Measurements from ENCODE around the gene ADGRV1. TPM values are rescaled to one million over a fixed set of nuclear protein-coding genes. Genes with fewer than 3 reads are reported as not detected.

ADGRV1 gene
- total RNA-seq, 1 donor from 2014 or later, result 0.13 TPM

DNA sequence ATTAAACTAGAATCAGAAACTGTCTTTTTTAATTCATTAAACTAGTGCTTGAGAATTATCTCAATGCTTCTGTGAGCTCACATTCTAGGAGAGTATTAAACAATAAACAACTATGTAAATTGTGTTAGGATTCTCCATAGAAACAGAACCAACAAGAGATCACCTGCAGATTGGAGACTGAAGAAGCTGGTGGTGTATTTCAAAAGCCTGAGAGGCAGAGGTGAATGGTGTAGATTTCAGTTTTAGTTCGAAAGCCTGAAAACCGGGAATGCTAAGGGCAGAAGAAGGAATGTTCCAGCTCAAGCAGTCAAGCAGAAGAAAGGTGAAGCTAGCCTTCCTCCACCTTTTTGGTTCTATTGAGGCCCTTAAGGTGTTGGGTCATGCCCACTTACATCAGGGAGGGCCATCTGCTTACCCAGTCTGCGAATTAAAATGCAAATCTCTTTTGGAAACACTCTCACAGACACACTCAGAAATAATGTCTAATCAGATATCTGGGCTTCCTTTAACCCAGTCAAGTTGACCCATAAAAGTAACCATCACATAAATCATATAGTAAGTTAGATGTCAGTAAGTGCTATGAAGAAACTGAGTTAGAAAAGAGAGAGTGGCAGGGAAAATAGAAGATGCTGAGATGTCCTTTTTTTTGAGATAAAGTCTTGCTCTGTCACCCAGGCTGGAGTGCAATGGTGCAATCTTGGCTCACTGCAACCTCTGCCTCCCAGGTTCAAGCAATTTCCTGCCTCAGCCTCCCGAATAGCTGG is 533.1 kb downstream of the ADGRV1 start:
- no peak overlapping the region for H3K4me3 Mint-ChIP-seq
- no peaks in the 10 kb centered on the region for H3K4me1 Mint-ChIP-seq
- DNase-seq (no peak), ATAC-seq (ENCODE audit: low read depth) (no peak)
- intact Hi-C loops (cut with micrococcal nuclease), result no loop called here
- H3K27me3 Mint-ChIP-seq, result no peaks in the 10 kb centered on the region
- TF ChIP-seq, protein P1, sequence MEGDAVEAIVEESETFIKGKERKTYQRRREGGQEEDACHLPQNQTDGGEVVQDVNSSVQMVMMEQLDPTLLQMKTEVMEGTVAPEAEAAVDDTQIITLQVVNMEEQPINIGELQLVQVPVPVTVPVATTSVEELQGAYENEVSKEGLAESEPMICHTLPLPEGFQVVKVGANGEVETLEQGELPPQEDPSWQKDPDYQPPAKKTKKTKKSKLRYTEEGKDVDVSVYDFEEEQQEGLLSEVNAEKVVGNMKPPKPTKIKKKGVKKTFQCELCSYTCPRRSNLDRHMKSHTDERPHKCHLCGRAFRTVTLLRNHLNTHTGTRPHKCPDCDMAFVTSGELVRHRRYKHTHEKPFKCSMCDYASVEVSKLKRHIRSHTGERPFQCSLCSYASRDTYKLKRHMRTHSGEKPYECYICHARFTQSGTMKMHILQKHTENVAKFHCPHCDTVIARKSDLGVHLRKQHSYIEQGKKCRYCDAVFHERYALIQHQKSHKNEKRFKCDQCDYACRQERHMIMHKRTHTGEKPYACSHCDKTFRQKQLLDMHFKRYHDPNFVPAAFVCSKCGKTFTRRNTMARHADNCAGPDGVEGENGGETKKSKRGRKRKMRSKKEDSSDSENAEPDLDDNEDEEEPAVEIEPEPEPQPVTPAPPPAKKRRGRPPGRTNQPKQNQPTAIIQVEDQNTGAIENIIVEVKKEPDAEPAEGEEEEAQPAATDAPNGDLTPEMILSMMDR (IDR thresholded peaks at IDR 0.05), result no peak
- no peaks in the 10 kb centered on the region for H3K9me3 Mint-ChIP-seq
- CTCF ChIA-PET, result no interaction called here
- H3K36me3 Mint-ChIP-seq (ENCODE audit: low read depth), result no peaks in the 10 kb centered on the region
- POLR2A ChIA-PET, result no interaction called here
- no peak overlapping the region for H3K27ac Mint-ChIP-seq

DNA sequence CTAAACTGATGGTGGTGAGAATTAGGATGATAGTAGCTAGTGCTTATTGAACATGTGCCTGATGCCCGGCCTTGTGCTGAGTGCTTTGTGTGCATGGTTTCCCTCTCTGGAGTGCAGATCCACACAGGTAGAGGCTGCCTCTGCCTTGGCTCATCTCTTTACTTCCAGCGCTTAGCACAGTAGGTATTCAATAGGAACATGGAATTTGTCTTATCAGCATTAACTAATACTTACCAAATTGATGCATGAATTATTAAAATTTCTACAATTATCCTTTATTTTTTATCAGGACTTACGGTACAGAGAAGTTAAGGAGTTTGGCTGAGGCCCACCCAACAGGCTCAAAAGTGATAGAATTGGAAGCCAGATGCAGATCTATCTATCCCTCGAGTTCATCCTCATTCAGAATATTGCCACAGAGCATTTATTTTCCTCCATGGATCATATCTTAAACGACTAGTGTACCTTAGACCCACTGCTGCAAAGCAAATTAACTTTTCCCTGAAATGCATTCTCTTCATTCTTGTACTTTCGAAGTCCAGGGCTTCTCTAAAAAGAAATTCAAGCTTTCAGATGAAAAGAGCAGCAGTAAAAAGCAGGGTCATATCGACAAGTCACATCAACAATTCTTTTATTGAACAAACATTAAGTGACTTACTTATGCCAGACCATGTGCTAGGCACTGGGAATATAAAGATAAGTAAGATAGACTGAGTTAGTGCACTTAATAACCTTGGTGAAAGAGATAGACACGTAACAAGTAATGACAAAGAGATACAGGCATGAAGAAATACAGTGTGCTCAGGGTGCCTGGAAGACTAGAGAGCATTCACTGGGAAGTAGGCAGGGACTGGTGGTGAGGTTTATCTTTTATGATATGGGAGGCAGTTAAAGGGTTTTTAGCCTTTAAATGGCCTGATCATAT is 534.5 kb downstream of the ADGRV1 start:
- Mint-ChIP-seq H3K36me3 (ENCODE audit: low read depth) (no peaks in the 10 kb centered on the region), H3K27me3 (no peaks in the 10 kb centered on the region), H3K27ac (no peak overlapping the region), H3K9me3 (no peaks in the 10 kb centered on the region), H3K4me3 (no peak overlapping the region), H3K4me1 (no peaks in the 10 kb centered on the region)
- POLR2A ChIA-PET, result no interaction called here
- DNase-seq (no peak), ATAC-seq (ENCODE audit: low read depth) (no peak)
- intact Hi-C loops (cut with micrococcal nuclease), result no loop called here
- TF ChIP-seq, protein P1 (IDR thresholded peaks at IDR 0.05), result no peak
- CTCF ChIA-PET, result no interaction called here

DNA sequence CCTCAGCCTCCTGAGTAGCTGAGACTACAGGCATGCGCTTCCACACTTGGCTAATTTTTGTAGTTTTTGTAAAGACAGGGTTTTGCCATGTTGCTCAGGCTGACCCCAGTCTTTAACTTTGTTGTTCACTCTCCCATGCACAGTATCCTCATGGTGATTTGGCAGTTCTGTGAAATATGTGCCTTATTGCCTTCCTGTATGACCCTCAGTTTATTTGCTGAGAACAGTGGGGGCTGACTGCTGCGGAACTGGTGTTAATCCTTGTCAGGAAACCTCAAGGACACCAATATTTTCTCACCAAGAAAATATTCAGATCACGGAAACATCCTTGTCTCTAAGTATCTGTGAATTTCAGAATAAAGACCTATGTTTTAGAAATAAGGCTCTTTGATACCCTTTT is 536.7 kb downstream of the ADGRV1 start:
- H3K4me3 Mint-ChIP-seq, result no peak overlapping the region
- no peaks in the 10 kb centered on the region for H3K4me1 Mint-ChIP-seq
- H3K36me3 Mint-ChIP-seq (ENCODE audit: low read depth), result no peaks in the 10 kb centered on the region
- CTCF ChIA-PET, result no interaction called here
- no peaks in the 10 kb centered on the region for H3K9me3 Mint-ChIP-seq
- intact Hi-C loops (cut with micrococcal nuclease), result no loop called here
- no peaks in the 10 kb centered on the region for H3K27me3 Mint-ChIP-seq
- ATAC-seq (ENCODE audit: low read depth) (no peak), DNase-seq (no peak)
- TF ChIP-seq, protein P1 (IDR thresholded peaks at IDR 0.05), result no peak
- POLR2A ChIA-PET, result no interaction called here
- no peak overlapping the region for H3K27ac Mint-ChIP-seq

DNA sequence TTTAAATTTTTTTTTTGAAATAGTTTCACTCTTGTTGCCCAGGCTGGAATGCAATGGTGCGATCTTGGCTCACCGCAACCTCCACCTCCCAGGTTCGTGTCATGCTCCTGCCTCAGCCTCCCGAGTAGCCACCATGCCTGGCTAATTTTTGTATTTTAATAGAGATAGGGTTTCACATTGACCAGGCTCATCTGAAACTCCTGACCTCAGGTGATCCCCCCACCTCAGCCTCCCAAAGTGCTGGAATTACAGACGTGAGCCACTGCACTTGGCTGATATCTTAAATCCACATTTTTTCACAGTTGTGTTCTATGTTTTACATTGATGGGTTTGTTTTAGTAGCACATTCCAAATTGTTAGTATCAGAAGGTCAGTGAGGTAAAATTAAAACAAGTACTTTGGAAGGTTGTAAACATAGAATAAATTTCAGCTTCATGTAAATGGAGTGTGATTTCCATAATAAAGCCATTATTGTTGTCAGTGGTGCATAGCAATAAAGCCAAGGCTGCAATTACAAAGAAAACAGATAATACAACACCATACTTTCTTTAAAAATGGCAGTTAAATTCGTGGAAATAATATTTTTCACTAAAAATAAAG is 537.3 kb downstream of the ADGRV1 start:
- no peaks in the 10 kb centered on the region for H3K27me3 Mint-ChIP-seq
- POLR2A ChIA-PET, result no interaction called here
- H3K36me3 Mint-ChIP-seq (ENCODE audit: low read depth), result no peaks in the 10 kb centered on the region
- no peak overlapping the region for H3K27ac Mint-ChIP-seq
- no peaks in the 10 kb centered on the region for H3K4me1 Mint-ChIP-seq
- DNase-seq (no peak), ATAC-seq (ENCODE audit: low read depth) (no peak)
- CTCF ChIA-PET, result no interaction called here
- no peaks in the 10 kb centered on the region for H3K9me3 Mint-ChIP-seq
- H3K4me3 Mint-ChIP-seq, result no peak overlapping the region
- intact Hi-C loops (cut with micrococcal nuclease), result no loop called here
- TF ChIP-seq, protein P1 (IDR thresholded peaks at IDR 0.05), result no peak

DNA sequence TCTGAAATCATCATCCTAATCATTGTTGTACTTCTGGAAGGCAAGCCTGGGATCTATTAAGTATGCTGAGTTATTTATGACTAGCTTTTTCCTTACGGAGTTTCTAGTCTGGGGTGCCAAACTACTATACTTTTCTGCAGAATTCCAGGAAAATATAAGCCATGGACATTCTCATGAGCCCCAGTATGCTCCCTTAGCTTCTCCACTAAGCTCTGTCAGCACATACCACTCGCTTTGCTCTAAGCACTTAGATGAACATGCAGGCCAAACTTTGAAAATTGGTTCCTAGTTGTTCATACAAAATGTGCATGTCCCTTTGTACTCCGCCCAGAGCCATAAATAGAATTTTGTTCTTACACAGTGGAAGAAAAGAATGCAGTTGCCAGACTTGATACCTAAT is 539.9 kb downstream of the ADGRV1 start:
- H3K36me3 Mint-ChIP-seq (ENCODE audit: low read depth), result no peaks in the 10 kb centered on the region
- H3K27me3 Mint-ChIP-seq, result no peaks in the 10 kb centered on the region
- TF ChIP-seq, protein P1 (IDR thresholded peaks at IDR 0.05), result no peak
- intact Hi-C loops (cut with micrococcal nuclease), result no loop called here
- ChIA-PET CTCF (interaction anchor here (1.3 kb wide), 1 partner anchor 286 kb away, joined by 6 read pairs; no protein-coding TSS in a partner anchor), POLR2A (no interaction called here)
- H3K4me3 Mint-ChIP-seq, result no peak overlapping the region
- no peak for DNase-seq
- H3K9me3 Mint-ChIP-seq, result no peaks in the 10 kb centered on the region
- ATAC-seq (ENCODE audit: low read depth), result no peak
- no peaks in the 10 kb centered on the region for H3K4me1 Mint-ChIP-seq
- H3K27ac Mint-ChIP-seq, result no peak overlapping the region

Data from activated B cell treated with CpG ODN at 0.5 μM for 24 hours (primary cell).